Measurements from ENCODE around the gene PDS5B.
"Not testable (repeated sequence)": the region's sequence is repeated elsewhere in the genome, so short reads cannot be mapped to it uniquely, and the experiment has no call there.

The PDS5B gene

DNA sequence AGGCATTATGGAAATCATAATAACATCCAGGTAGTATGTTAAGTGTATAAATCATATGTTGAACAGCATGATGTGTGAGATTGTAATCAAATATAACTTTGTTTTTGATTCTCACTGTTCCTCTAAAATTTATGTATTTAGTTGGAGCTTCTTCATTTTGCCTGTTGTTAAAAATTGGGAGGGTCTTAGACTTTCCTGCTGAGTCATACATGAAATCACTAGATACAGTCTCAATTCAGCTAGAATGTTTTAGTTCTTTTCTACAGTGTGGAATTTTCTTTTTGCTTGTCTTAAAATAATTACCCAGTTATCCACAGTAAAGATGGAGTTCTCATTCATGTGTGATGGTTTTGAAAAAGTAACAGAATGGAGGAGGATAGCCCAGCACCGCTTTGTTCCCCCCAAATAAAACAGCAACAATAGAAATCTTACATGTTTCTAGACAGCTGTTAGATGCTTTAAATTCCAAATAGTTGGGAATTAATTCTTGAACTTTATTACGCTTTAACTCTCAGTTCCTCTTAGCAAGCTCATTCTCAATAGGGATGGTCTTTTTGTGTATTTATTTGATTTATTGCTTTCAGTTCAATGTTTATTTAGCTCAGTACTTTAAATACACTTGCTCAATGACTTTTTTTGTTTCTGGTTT, 109.5 kb downstream of the PDS5B start:
- no peak for DNase-seq (ENCODE audit: low spot score in 2 of 2)
- no peak overlapping the region for H3K4me3 Mint-ChIP-seq
- ATAC-seq (ENCODE audit: low read depth): no peak
- no peaks in the 10 kb centered on the region for H3K27me3 Mint-ChIP-seq
- H3K4me1 Mint-ChIP-seq: peaks cover 3% of the 10 kb centered on the region
- H3K27ac Mint-ChIP-seq: no peak overlapping the region
- H3K9me3 Mint-ChIP-seq: no peaks in the 10 kb centered on the region
- peaks cover 18% of the 10 kb centered on the region for H3K36me3 Mint-ChIP-seq

DNA sequence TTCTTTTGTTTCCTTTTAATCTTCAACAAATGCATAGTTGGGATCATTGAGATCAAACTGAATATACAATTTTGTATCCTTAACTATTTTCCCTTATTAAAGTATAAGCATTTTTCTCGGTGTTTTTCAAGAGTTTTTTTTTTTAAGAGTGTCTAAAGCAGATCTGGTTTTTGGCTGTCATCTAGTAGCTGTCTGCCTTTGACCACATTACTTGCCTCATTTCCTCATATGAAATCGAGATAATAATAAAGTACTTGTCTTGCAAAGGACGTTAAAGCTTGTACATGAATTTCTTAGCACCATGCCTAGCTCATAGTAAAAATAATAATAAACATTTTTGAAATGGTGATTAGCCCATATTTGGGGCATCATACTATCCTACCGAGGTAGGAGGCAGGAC, 121.2 kb downstream of the PDS5B start:
- Mint-ChIP-seq H3K27ac (no peak overlapping the region), H3K36me3 (peaks cover 35% of the 10 kb centered on the region), H3K4me1 (no peaks in the 10 kb centered on the region), H3K9me3 (peaks cover 1% of the 10 kb centered on the region), H3K4me3 (no peak overlapping the region), H3K27me3 (no peaks in the 10 kb centered on the region)
- ATAC-seq (ENCODE audit: low read depth) (no peak), DNase-seq (ENCODE audit: low spot score in 2 of 2) (no peak)

DNA sequence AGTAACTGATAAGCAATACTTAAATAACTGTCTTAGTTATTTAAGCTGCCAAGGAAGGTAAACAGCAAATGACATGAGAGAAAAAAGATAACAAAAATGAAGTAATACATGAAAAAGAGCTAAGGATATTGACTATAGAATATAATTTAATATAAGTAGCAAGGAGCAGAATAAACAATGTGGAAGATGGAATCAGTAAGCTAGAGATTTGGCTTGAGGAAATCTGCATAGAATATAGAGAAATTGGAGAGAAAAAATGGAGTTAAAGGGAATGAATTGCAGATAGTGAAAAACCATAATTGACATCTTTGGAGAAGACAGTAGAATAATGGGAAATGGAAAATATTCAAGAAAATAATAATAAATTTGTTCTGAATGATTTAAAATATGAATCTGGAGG, 127.1 kb downstream of the PDS5B start:
- Mint-ChIP-seq H3K4me3 (no peak overlapping the region), H3K36me3 (peaks cover 43% of the 10 kb centered on the region), H3K27me3 (no peaks in the 10 kb centered on the region), H3K4me1 (no peaks in the 10 kb centered on the region), H3K27ac (no peak overlapping the region), H3K9me3 (peaks cover 6% of the 10 kb centered on the region)
- ATAC-seq (ENCODE audit: low read depth) (no peak), DNase-seq (ENCODE audit: low spot score in 2 of 2) (no peak)

DNA sequence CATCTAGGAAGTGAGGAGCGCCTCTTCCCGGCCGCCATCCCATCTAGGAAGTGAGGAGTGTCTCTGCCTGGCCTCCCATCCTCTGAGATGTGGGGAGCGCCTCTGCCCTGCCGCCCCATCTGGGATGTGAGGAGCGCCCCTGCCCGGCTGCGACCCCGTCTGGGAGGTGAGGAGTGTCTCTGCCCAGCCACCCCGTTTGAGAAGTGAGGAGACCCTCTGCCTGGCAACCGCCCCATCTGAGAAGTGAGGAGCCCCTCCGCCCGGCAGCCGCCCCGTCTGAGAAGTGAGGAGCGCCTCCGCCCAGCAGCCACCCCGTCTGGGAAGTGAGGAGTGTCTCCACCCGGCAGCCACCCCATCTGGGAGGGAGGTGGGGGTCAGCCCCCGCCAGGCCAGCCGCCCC, 129.9 kb downstream of the PDS5B start:
- H3K9me3 Mint-ChIP-seq; ATAC-seq (ENCODE audit: low read depth); H3K27me3 Mint-ChIP-seq; H3K27ac Mint-ChIP-seq; H3K4me1 Mint-ChIP-seq; H3K4me3 Mint-ChIP-seq; DNase-seq (ENCODE audit: low spot score in 2 of 2): not testable (repeated sequence)
- peaks cover 36% of the 10 kb centered on the region for H3K36me3 Mint-ChIP-seq

DNA sequence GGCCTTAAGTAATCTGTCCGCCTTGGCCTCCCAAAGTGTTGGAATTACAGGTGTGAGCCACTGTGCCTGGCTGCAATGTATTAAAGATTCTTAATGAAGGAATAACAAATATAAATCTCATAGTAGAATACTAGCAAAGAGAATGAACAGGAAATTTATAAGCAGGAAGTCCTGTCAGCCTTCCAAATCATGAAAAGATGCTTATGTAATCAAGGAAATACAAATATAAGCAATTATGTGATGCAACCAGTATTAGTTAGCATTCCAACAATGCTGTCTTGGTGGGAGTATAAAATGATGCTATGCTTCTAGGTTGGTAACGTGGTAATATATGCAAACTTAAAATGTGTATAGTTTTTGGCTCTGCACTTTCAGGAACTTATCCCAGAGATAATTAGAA, 133.8 kb downstream of the PDS5B start:
- Mint-ChIP-seq H3K36me3 (peaks cover 28% of the 10 kb centered on the region), H3K9me3 (no peaks in the 10 kb centered on the region), H3K27me3 (no peaks in the 10 kb centered on the region), H3K27ac (no peak overlapping the region), H3K4me3 (no peak overlapping the region), H3K4me1 (no peaks in the 10 kb centered on the region)
- DNase-seq (ENCODE audit: low spot score in 2 of 2): no peak
- ATAC-seq (ENCODE audit: low read depth): no peak

DNA sequence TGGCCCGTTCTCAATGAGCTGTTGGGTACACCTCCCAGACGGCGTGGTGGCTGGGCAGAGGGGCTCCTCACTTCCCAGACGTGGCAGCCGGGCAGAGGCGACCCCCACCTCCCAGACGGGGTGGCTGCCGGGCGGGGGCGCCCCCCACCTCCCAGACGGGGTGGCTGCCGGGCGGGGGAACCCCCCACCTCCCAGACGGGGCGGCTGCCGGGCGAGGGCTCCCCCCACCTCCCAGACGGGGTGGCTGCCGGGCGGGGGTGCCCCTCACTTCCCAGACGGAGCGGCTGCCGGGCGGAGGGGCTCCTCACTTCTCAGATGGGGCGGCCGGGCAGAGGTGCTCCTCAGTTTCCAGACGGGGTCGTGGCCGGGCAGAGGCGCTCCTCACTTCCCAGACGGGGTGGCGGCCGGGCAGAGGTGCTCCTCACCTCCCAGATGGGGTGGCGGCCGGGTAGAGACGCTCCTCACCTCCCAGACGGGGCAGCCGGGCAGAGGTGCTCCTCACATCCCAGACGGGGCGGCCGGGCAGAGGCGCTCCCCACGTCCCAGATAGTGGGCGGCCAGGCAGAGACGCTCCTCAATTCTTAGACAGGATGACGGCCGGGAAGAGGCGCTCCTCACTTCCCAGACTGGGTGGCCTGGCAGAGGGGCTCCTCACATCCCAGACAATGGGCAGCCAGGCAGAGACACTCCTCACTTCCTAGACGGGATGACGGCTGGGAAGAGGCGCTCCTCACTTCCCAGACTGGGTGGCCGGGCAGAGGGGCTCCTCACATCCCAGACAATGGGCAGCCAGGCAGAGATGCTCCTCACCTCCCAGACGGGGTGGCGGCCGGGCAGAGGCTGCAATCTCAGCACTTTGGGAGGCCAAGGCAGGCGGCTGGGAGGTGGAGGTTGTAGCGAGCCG, 135.1 kb downstream of the PDS5B start:
- H3K4me1 Mint-ChIP-seq; H3K4me3 Mint-ChIP-seq; H3K27me3 Mint-ChIP-seq; H3K9me3 Mint-ChIP-seq; H3K27ac Mint-ChIP-seq; ATAC-seq (ENCODE audit: low read depth); DNase-seq (ENCODE audit: low spot score in 2 of 2): not testable (repeated sequence)
- peaks cover 27% of the 10 kb centered on the region for H3K36me3 Mint-ChIP-seq

DNA sequence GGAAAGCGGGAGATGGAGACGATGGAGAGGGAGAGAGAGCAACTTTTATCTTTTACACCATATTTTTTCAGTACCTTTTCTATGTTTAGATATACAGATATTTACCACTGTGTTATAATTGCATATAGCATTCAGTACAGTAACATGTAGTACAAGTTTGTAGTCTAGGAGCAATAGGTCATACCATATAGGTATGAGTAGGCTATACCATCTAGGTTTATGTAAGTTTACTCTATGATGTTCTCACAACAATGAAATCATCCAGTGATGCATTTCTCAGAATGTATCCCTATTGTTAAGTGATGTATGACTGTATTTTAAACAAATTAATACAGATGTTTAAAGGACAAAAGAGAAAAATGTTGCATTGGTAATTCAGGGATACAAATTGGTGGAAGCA, 136.1 kb downstream of the PDS5B start:
- H3K4me1 Mint-ChIP-seq: no peaks in the 10 kb centered on the region
- no peak for DNase-seq (ENCODE audit: low spot score in 2 of 2)
- H3K9me3 Mint-ChIP-seq: no peaks in the 10 kb centered on the region
- no peak for ATAC-seq (ENCODE audit: low read depth)
- no peak overlapping the region for H3K4me3 Mint-ChIP-seq
- H3K27ac Mint-ChIP-seq: no peak overlapping the region
- no peaks in the 10 kb centered on the region for H3K27me3 Mint-ChIP-seq
- H3K36me3 Mint-ChIP-seq: peaks cover 27% of the 10 kb centered on the region

DNA sequence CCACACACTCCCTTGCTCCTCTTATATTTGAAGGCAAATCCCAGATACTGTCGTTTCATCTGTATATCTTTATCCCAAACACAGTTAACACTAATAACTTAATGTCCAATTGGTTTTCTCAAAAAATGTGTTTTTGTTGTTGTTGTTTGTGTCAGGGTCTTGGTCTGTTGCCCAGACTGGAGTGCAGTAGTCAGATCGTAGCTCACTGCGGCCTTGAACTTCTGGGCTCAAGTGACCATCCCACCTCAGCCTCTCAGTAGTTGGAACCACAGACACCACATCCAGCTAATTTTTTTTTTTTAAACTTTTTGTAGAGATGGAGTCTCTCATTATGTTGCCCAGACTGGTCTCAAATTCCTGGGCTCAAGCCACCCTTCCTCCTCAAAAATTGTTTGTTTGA, 137.7 kb downstream of the PDS5B start:
- H3K4me3 Mint-ChIP-seq: no peak overlapping the region
- no peaks in the 10 kb centered on the region for H3K27me3 Mint-ChIP-seq
- DNase-seq (ENCODE audit: low spot score in 2 of 2) (no peak), ATAC-seq (ENCODE audit: low read depth) (no peak)
- no peak overlapping the region for H3K27ac Mint-ChIP-seq
- no peaks in the 10 kb centered on the region for H3K9me3 Mint-ChIP-seq
- H3K36me3 Mint-ChIP-seq: peaks cover 35% of the 10 kb centered on the region
- no peaks in the 10 kb centered on the region for H3K4me1 Mint-ChIP-seq

DNA sequence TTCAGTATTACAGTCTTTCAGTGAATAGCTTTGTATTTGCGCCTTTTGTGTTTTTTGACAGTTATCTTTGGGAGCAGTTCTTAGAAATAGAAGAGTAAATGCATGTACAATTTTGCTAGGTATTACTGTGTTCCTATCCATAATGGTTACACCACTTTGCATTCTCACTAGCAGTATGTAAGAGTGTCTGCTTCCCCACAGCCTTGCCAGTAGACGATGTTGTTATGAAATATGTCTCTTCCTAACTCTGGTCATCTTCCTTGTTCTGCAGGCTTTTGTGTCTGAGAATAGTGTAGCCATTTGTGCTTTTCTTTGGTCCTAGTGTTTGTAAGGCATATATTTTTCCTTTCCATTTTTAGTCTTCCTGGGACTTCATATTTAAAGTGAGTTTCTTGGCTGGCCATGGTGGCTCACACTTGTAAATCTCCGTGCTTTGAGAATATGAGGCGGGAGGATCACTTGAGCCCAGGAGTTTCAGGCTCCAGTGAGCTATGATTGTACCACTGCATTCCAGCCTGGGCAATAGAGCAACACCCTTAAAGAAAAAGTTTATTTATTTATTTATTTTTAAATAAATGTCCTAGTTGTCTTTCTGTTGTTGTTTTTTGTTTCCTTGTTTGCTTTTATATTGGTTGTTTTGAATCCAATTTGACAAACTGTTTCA, 140.3 kb downstream of the PDS5B start:
- DNase-seq (ENCODE audit: low spot score in 2 of 2) (no peak), ATAC-seq (ENCODE audit: low read depth) (no peak)
- peaks cover 41% of the 10 kb centered on the region for H3K36me3 Mint-ChIP-seq
- no peak overlapping the region for H3K27ac Mint-ChIP-seq
- H3K4me3 Mint-ChIP-seq: no peak overlapping the region
- H3K9me3 Mint-ChIP-seq: no peaks in the 10 kb centered on the region
- H3K4me1 Mint-ChIP-seq: peaks cover 4% of the 10 kb centered on the region
- no peaks in the 10 kb centered on the region for H3K27me3 Mint-ChIP-seq

DNA sequence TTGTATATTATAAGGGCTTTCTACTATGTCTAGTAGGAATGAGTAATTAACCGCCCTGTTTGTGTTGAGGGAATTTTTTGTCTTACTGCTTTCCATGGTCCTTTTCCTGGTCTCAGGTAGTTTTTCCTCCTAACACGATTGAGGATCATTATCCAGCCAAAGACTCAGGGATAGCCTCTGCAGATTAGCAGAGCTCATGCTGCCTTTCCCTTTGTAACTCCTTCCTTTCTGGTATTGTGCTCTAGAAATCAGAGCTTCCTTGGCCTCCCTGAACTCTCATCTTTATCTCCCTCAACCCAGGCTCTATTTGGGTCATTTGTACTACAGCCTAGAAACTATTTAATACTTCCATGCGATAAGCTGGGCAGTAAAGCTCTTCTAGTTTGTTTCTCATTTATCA, 142.1 kb downstream of the PDS5B start:
- H3K4me3 Mint-ChIP-seq: no peak overlapping the region
- H3K27ac Mint-ChIP-seq: no peak overlapping the region
- no peaks in the 10 kb centered on the region for H3K27me3 Mint-ChIP-seq
- H3K9me3 Mint-ChIP-seq: no peaks in the 10 kb centered on the region
- peaks cover 4% of the 10 kb centered on the region for H3K4me1 Mint-ChIP-seq
- ATAC-seq (ENCODE audit: low read depth) (no peak), DNase-seq (ENCODE audit: low spot score in 2 of 2) (no peak)
- peaks cover 33% of the 10 kb centered on the region for H3K36me3 Mint-ChIP-seq

DNA sequence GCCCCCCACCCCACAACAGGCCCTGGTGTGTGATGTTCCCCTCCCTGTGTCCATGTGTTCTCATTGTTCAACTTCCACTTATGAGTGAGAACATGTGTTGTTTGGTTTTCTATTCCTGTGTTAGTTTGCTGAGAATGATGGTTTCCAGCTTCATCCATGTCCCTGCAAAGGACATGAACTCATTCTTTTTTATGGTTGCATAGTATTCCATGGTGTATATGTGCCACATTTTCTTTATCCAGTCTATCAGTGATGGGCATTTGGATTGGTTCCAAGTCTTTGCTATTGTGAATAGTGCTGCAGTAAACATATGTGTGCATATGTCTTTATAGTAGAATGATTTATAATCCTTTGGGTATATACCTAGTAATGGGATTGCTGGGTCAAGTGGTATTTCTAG, 142.8 kb downstream of the PDS5B start:
- not testable (repeated sequence) for H3K27ac Mint-ChIP-seq; DNase-seq (ENCODE audit: low spot score in 2 of 2); H3K9me3 Mint-ChIP-seq; ATAC-seq (ENCODE audit: low read depth); H3K4me3 Mint-ChIP-seq; H3K27me3 Mint-ChIP-seq; H3K4me1 Mint-ChIP-seq
- H3K36me3 Mint-ChIP-seq: peaks cover 31% of the 10 kb centered on the region

DNA sequence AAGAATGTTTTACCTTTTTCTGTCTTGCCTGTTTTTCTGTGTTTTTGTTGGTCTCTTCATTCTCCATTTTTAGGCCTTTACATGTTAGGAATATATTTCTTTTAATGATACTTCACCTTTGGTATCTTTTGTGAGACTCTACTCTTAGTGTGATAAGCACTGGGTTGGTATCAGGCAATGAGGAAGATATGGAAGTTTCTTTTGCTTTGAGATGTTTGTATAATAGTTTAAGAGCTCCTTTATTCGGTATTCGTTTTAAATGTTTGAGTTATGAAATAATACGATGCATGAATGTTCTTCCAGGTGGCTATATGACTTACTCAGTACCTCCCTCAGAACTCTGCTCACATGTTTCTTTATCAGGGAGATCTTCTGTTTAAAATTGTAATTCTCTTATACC, 144.8 kb downstream of the PDS5B start:
- peaks cover 6% of the 10 kb centered on the region for H3K4me1 Mint-ChIP-seq
- H3K27ac Mint-ChIP-seq: no peak overlapping the region
- H3K36me3 Mint-ChIP-seq: peaks cover 25% of the 10 kb centered on the region
- no peaks in the 10 kb centered on the region for H3K9me3 Mint-ChIP-seq
- H3K4me3 Mint-ChIP-seq: no peak overlapping the region
- no peaks in the 10 kb centered on the region for H3K27me3 Mint-ChIP-seq
- no peak for ATAC-seq (ENCODE audit: low read depth)
- no peak for DNase-seq (ENCODE audit: low spot score in 2 of 2)

DNA sequence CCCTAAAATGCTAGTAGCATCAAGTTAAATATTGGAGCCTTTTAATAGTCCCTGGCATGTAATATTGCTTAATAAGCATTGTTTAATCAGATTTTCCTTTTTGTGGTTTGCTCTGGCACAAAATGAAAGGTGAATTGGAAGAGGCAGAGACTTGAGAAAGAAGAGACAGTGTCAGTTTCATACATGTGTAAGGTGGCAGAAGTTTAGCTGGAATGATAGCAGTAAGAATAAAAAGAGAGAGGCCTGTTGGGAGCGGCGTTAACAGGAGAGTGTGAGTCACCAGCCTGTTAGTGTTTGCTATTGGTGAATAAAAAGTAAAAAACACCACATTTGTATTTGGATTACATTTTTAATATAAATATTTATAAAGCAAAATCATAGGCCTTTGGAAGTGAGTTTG, 145.3 kb downstream of the PDS5B start:
- no peak overlapping the region for H3K4me3 Mint-ChIP-seq
- ATAC-seq (ENCODE audit: low read depth) (no peak), DNase-seq (ENCODE audit: low spot score in 2 of 2) (no peak)
- H3K27me3 Mint-ChIP-seq: no peaks in the 10 kb centered on the region
- H3K4me1 Mint-ChIP-seq: peaks cover 10% of the 10 kb centered on the region
- no peaks in the 10 kb centered on the region for H3K9me3 Mint-ChIP-seq
- H3K36me3 Mint-ChIP-seq: peaks cover 25% of the 10 kb centered on the region
- H3K27ac Mint-ChIP-seq: no peak overlapping the region

DNA sequence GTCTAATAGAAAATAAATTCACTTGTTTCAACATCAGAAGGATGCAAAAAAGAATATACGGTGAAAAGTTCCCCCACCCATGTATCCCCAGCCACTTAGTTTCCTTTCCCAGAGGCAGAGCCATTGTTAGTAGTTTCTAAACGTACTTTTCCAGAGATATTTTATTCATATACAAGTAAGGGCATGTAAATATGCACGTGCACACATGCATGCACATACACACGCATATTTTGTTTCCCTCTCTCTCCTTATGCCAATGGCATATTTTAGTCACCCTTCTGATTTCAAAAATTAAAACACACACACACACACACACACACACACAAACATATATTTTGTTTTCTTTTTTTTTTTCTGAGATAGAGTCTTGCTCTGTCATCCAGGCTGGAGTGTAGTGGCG, 147.4 kb downstream of the PDS5B start:
- no peak overlapping the region for H3K4me3 Mint-ChIP-seq
- H3K27me3 Mint-ChIP-seq: no peaks in the 10 kb centered on the region
- no peaks in the 10 kb centered on the region for H3K9me3 Mint-ChIP-seq
- peaks cover 20% of the 10 kb centered on the region for H3K36me3 Mint-ChIP-seq
- DNase-seq (ENCODE audit: low spot score in 2 of 2) (no peak), ATAC-seq (ENCODE audit: low read depth) (no peak)
- H3K4me1 Mint-ChIP-seq: peaks cover 17% of the 10 kb centered on the region
- no peak overlapping the region for H3K27ac Mint-ChIP-seq
